HCT116 (cell line): Measurements from ENCODE around the gene ARMC8. TPM values are rescaled to one million over a fixed set of nuclear protein-coding genes. Genes with fewer than 3 reads are reported as not detected.

Experiments
- ATAC-seq: fragments of 200-7000 bp; cut with Tn5 transposase; 2 replicates; pipeline ENCODE4 v1.9.1; 2020; ENCODE audit warnings: mild to moderate bottlenecking, moderate library complexity
- BruUV-seq: library from RNA; stranded (reverse); fragments of 400-500 nt; replicated peaks from 2 replicates; lab custom pipeline; 2021; lab: Mats Ljungman, UMichigan
- CTCF ChIA-PET: fragments of 300-600 bp; sonication (Branson Sonifier 250); formaldehyde crosslinking; loops from one replicate; lab custom pipeline; 2021; ENCODE audit warnings: antibody characterized with exemption; lab: Charles Lee
- POLR2A ChIA-PET: fragments of 300-600, 350-600 bp; sonication (Branson Sonifier 250); formaldehyde crosslinking; loops from one replicate; lab custom pipeline; 2021; ENCODE audit warnings: antibody characterized with exemption; lab: Charles Lee
- RAD21 ChIA-PET, 2 experiments: fragments of 300-600 bp; sonication (Branson Sonifier 250); formaldehyde crosslinking; loops; one replicate each; lab custom pipeline; 2023; ENCODE audit warnings: low total read pairs in 2 of 2; ENCODE audit not compliant: uncharacterized antibody in 2 of 2, unreplicated experiment in 2 of 2, low non-redundant PET in 1 of 2; lab: Charles Lee
- DNase-seq: peaks from one replicate; pipeline ENCODE4 v3.0.0-alpha.2; 2010; ENCODE audit warnings: low read depth, low spot score
- H2AFZ ChIP-seq: fragments of 200-600 bp; shearing (Covaris generic), sonication (generic); 2 replicates; pipeline ENCODE4 v1.6.1; 2017; ENCODE audit warnings: low read depth, mixed run types, mixed read lengths, antibody characterized with exemption, low read length; ENCODE audit not compliant: poor library complexity, severe bottlenecking
- H3K27ac ChIP-seq: 2 replicates; pipeline ENCODE4 v1.5.1; 2012; ENCODE audit warnings: low read depth, low read length
- H3K27me3 ChIP-seq: fragments of 200-600 bp; sonication (generic); 2 replicates; pipeline ENCODE4 v1.6.1; 2016; ENCODE audit warnings: mixed run types, low read length, mixed read lengths; ENCODE audit not compliant: insufficient read depth
- H3K36me3 ChIP-seq, 2 experiments: fragments of 200-500 bp in 1 of 2; fragments of 200-600 bp in 1 of 2; sonication (Bioruptor generic) in 1 of 2; sonication (generic) in 1 of 2; 2 replicates each; pipeline versions ENCODE4 v1.5.1 to v1.6.1; 2014 to 2016; ENCODE audit warnings: low read length in 2 of 2, inconsistent platforms in 1 of 2, mixed read lengths in 1 of 2, mixed run types in 1 of 2; ENCODE audit not compliant: insufficient read depth in 2 of 2, control insufficient read depth in 1 of 2
- H3K4me1 ChIP-seq, 2 experiments: fragments of 200-600 bp in 1 of 2; sonication (generic) in 1 of 2; 2 replicates each; pipeline versions ENCODE4 v1.5.1 to v1.6.1; 2012 to 2017; ENCODE audit warnings: low read length in 2 of 2, inconsistent platforms in 1 of 2, mild to moderate bottlenecking in 1 of 2, mixed read lengths in 1 of 2, mixed run types in 1 of 2, moderate library complexity in 1 of 2; ENCODE audit not compliant: insufficient read depth in 2 of 2, control insufficient read depth in 1 of 2
- H3K4me2 ChIP-seq: fragments of 200-600 bp; sonication (generic); 2 replicates; pipeline ENCODE4 v1.6.1; 2017; ENCODE audit warnings: mixed run types, low read length, mixed read lengths
- H3K4me3 ChIP-seq, 2 experiments: fragments of 200-600 bp in 1 of 2; sonication (generic) in 1 of 2; replicated peaks in 1 of 2; 2 replicates each; pipeline ENCODE4 v1.5.1; 2011 to 2016; ENCODE audit warnings: low read length in 2 of 2, control low read depth in 1 of 2, low read depth in 1 of 2, mild to moderate bottlenecking in 1 of 2, mixed read lengths in 1 of 2, mixed run types in 1 of 2
- H3K79me2 ChIP-seq: fragments of 200-600 bp; sonication (generic); 2 replicates; pipeline ENCODE4 v1.6.1; 2017; ENCODE audit warnings: mild to moderate bottlenecking, mixed run types, low read length, moderate library complexity, mixed read lengths; ENCODE audit not compliant: insufficient read depth
- H3K9ac ChIP-seq: fragments of 200-600 bp; sonication (generic); 2 replicates; pipeline ENCODE4 v1.6.1; 2016; ENCODE audit warnings: low read length, mixed read lengths
- H3K9me2 ChIP-seq: fragments of 200-600 bp; sonication (generic), shearing (Covaris generic); 2 replicates; pipeline ENCODE4 v1.6.1; 2017; ENCODE audit warnings: mixed run types, mild to moderate bottlenecking, moderate library complexity; ENCODE audit not compliant: insufficient read depth
- H3K9me3 ChIP-seq, 2 experiments: fragments of 200-500 bp in 1 of 2; fragments of 200-600 bp in 1 of 2; sonication (Bioruptor generic) in 1 of 2; sonication (generic) in 1 of 2; 2 replicates each; pipeline ENCODE4 v1.6.1; 2014 to 2017; ENCODE audit warnings: low read length in 2 of 2, mixed read lengths in 2 of 2, inconsistent platforms in 1 of 2, low read depth in 1 of 2, mild to moderate bottlenecking in 1 of 2, mixed run types in 1 of 2, moderate library complexity in 1 of 2; ENCODE audit not compliant: control insufficient read depth in 1 of 2, insufficient read depth in 1 of 2
- H4K20me1 ChIP-seq: fragments of 200-600 bp; sonication (generic), shearing (Covaris generic); 2 replicates; pipeline ENCODE4 v1.6.1; 2017; ENCODE audit warnings: mixed run types, mild to moderate bottlenecking, moderate library complexity; ENCODE audit not compliant: insufficient read depth
- ATF3 ChIP-seq: IDR thresholded peaks from 2 replicates; pipeline ENCODE4 v1.6.1; 2012
- CBX3 ChIP-seq: IDR thresholded peaks from 2 replicates; pipeline ENCODE4 v1.6.1; 2012; ENCODE audit warnings: low read depth
- CTCF ChIP-seq, 3 experiments: fragments of 200-600 bp in 1 of 3; sonication (generic) in 1 of 3; IDR thresholded peaks in 2 of 3; conservative IDR thresholded peaks in 1 of 3; 2 replicates each; pipeline ENCODE4 v1.5.1; 2012 to 2017; ENCODE audit warnings: low read depth in 2 of 3, low read length in 2 of 3, antibody characterized with exemption in 1 of 3, borderline replicate concordance in 1 of 3, control low read depth in 1 of 3, mild to moderate bottlenecking in 1 of 3, mixed read lengths in 1 of 3, mixed run types in 1 of 3, moderate library complexity in 1 of 3; ENCODE audit not compliant: insufficient read depth in 1 of 3
- EGR1 ChIP-seq: IDR thresholded peaks from 2 replicates; pipeline ENCODE4 v1.6.1; 2012; ENCODE audit warnings: low read depth
- EZH2 ChIP-seq: fragments of 200-600 bp; sonication (generic); IDR thresholded peaks from 2 replicates; pipeline ENCODE4 v1.6.1; 2017; ENCODE audit warnings: antibody characterized with exemption, mixed run types
- FOSL1 ChIP-seq: IDR thresholded peaks from 2 replicates; pipeline ENCODE4 v1.6.1; 2012; ENCODE audit warnings: low read depth
- REST ChIP-seq: IDR thresholded peaks from 2 replicates; pipeline ENCODE4 v1.6.1; 2012; ENCODE audit warnings: low read depth
- SIN3A ChIP-seq: IDR thresholded peaks from 2 replicates; pipeline ENCODE4 v1.6.1; 2012; ENCODE audit warnings: low read depth
- SRF ChIP-seq: IDR thresholded peaks from 2 replicates; pipeline ENCODE4 v1.6.1; 2012; ENCODE audit warnings: low read depth
- TCF7L2 ChIP-seq: IDR thresholded peaks from 2 replicates; pipeline ENCODE4 v1.7.0; 2011; ENCODE audit warnings: borderline replicate concordance, inconsistent platforms; ENCODE audit not compliant: insufficient read depth, insufficient read length; ENCODE audit errors: extremely low read depth
- YY1 ChIP-seq: IDR thresholded peaks from 2 replicates; pipeline ENCODE4 v1.6.1; 2011; ENCODE audit warnings: low read length, low read depth, moderate library complexity, mild to moderate bottlenecking; ENCODE audit not compliant: insufficient replicate concordance; ENCODE audit errors: extremely low read depth
- ZFX ChIP-seq: fragments of 450-650 bp; IDR thresholded peaks from 2 replicates; pipeline ENCODE4 v1.6.1; 2017
- intact Hi-C: fragments of 100-400 bp; cut with micrococcal nuclease; formaldehyde crosslinking; loops from 2 replicates; pipeline ENCODE4 v1.10.0; 2022
- total RNA-seq: library from RNA; stranded (reverse); gene quantifications from one replicate; pipeline ENCODE4 v1.2.1, GENCODE V29; 2021; ENCODE audit not compliant: unreplicated experiment

ARMC8 gene
- total RNA-seq, 1 experiment from 2014 or later, result 36.2 TPM

- no TSS peak for BruUV-seq
- TF ChIP-seq CTCF (IDR thresholded peaks at IDR 0.05 in 2 of 3, conservative IDR thresholded peaks at IDR 0.05 in 1 of 3; ENCODE audit: borderline replicate concordance in 1 of 3, insufficient read depth in 1 of 3, low read depth in 2 of 3, low read length in 2 of 3) (no peak), YY1 (no peak), SRF (no peak), ZFX (no peak), EGR1 (no peak)
- no peak overlapping the region for H3K4me2 ChIP-seq
- H3K4me3 ChIP-seq, result no peak overlapping the region
- H4K20me1 ChIP-seq, result peaks cover 18% of the 10 kb centered on the region; the same call in 1 of the 2 replicates
- peaks cover 94% of the 10 kb centered on the region for H3K79me2 ChIP-seq
- no peaks in the 10 kb centered on the region for H3K27me3 ChIP-seq
- H3K27ac ChIP-seq, result no peak overlapping the region
- no peaks in the 10 kb centered on the region for H3K9me2 ChIP-seq
- ChIA-PET POLR2A (no interaction called here), RAD21 (no interaction called here), CTCF (no interaction called here)
- H3K4me1 ChIP-seq, result no peaks in the 10 kb centered on the region
- ATAC-seq (no peak), DNase-seq (no peak)
- intact Hi-C loops, result no loop called here
- H3K9ac ChIP-seq, result no peak overlapping the region
- no peaks in the 10 kb centered on the region for H3K9me3 ChIP-seq
- no peaks in the 10 kb centered on the region for H3K36me3 ChIP-seq
- H2AFZ ChIP-seq, result no peak overlapping the region
Measured at GRCh38 chr3:138203938-138204337, 16.8 kb downstream of the ARMC8 start.

- H3K9me3 ChIP-seq, result no peaks in the 10 kb centered on the region
- H3K4me3 ChIP-seq, result no peak overlapping the region
- H3K36me3 ChIP-seq, result no peaks in the 10 kb centered on the region
- no peak overlapping the region for H3K9ac ChIP-seq
- peaks cover 4% of the 10 kb centered on the region; the same call in 1 of the 2 replicates for H4K20me1 ChIP-seq
- H3K4me2 ChIP-seq, result no peak overlapping the region
- no peak overlapping the region for H3K27ac ChIP-seq
- ChIA-PET CTCF (no interaction called here), RAD21 (no interaction called here), POLR2A (no interaction called here)
- DNase-seq, result no peak
- H3K9me2 ChIP-seq, result no peaks in the 10 kb centered on the region
- intact Hi-C loops, result no loop called here
- H3K79me2 ChIP-seq, result peaks cover 94% of the 10 kb centered on the region
- no peaks in the 10 kb centered on the region for H3K27me3 ChIP-seq
- no peak overlapping the region for H2AFZ ChIP-seq
- no peak for ATAC-seq
- no peaks in the 10 kb centered on the region for H3K4me1 ChIP-seq
- BruUV-seq, result no TSS peak
- TF ChIP-seq FOSL1 (no peak), SRF (no peak), ATF3 (no peak), YY1 (no peak), SIN3A (no peak), CBX3 (no peak), TCF7L2 (no peak), EZH2 (no peak), CTCF (IDR thresholded peaks at IDR 0.05 in 2 of 3, conservative IDR thresholded peaks at IDR 0.05 in 1 of 3; ENCODE audit: borderline replicate concordance in 1 of 3, insufficient read depth in 1 of 3, low read depth in 2 of 3, low read length in 2 of 3) (no peak), REST (no peak)
Measured at GRCh38 chr3:138205527-138205926, 18.4 kb downstream of the ARMC8 start.
